Stimulated activated CD4-positive, alpha-beta T cell treated with anti-CD3 and anti-CD28 coated beads, TNF-alpha, amount 100 ng/mL, for 1 hour (primary cell): ENCODE measurements around the gene CPNE6.
A peak's percentile ranks its signal among the peaks of the same experiment; 100 is the strongest.

ENCODE experiments used
- DNase-seq, 3 donors: peaks; one replicate each; pipeline ENCODE4 v3.0.0-alpha.2; 2020; ENCODE audit warnings: low read depth in 3 of 3, low spot score in 1 of 3

Gene CPNE6

DNA sequence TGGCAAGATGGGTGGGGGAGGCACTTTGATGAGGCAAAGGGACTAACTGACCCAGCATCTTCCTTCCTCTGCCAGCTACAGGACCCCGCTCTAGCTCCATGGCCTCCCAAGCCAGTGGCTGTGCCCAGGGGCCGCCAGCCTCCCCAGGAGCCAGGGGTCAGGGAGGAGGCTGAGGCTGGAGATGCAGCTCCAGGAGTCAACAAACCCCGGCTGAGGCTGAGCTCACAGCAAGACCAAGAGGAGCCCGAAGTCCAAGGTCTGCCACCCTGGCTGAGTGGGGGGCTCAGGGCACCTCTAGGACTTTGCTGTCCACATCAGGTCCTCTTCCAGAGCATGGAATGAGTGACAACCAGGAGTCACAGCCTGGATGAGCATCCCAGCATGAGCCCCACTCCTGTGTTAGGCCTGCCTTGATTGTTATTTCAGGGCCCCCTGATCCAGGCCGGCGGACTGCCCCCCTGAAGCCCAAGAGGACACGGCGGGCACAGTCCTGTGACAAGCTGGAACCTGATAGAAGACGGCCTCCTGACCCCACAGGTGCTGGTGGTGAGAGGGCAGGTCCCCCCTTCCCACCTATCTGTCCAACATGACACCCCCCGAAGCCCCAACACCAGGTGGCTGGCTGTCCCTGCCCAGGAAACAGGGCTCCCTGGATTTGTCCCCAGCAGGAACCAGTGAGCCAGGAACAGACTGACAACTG, 2.5 kb upstream of the CPNE6 start:
- DNase-seq: no peak

DNA sequence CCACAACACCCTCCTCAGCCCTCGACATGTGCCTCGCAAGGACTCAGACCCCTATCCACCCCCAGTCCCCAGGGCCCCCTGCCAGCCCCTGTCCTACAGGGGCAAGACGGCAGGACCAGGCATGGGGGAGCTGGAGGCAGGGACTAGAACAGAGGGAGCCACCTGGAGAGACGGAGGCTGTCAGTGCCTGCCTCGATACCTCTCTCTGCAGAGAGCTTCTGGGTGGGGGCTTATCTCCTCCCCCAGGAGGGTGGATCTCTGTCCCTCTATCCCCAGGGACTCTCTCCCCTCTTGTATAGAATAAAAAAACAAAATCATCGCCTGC, 2.0 kb upstream of the CPNE6 start:
- DNase-seq: no peak

DNA sequence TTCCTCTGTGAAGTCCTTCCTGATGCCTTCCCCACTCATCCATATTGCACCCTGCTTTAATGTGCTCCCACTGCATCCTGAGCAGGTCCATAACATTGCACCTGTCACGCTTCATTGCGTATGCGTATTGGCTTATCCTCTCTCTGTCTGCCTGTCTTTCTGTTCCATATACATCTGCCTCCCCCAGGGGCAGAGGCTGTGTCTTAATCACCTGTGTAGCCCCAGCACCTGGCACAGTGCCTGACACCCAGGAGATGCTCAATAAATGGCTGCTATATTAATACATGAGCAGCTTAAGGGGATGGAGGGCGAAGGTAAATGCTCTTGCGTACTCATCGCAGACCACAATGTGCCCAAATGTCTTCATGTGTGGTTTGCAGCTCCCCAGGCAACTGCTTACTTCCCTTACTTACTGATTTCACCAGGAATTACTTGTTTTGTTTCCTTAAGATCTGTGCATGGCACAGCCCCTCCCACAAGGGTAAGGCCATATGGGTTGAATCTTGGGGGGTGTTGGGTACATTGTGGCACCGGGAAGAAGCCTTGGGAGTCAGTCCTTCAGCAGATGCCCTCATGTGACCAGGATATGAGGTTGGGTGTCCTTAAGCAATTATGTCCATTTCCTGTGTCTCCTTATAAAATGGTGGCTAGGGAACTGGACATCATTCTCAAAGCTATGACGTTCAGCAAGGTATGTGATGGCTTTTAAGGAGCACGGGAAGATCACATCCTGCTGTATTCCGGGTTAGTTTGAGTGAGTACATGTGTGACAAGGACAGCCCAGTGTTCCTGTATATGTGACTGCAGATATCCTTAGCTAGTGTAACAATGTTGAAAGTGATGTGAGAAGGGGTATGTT, 848 bp upstream of the CPNE6 start:
- DNase-seq: no peak

DNA sequence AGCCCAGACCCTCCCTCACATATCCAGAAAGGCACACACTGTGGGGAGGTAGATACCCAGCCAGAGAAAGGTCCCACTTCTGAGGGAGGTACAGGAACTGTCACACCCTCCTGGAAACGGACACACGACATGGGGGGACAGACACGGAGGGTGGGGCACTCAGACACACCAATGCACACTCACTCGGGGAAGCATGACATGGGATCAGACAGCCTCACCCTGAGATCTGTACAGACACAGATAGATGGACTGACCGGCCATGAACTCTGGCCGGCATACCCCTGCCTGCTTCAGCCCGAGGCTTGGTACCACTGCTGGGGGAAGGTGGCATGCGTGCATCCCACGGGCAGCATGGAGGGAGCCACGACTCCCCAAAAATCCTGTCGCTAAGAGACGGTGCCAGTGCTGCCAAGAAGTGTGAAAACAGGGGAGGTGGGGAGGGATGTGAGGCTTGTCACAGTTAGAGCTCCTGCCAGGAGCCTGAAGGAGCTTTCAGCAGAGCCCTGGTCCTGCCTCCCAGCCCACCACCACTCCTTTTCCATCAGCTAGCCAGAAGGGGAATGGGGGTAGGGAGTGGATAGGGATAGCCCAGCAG, 571 bp downstream of the CPNE6 start:
- no peak for DNase-seq

DNA sequence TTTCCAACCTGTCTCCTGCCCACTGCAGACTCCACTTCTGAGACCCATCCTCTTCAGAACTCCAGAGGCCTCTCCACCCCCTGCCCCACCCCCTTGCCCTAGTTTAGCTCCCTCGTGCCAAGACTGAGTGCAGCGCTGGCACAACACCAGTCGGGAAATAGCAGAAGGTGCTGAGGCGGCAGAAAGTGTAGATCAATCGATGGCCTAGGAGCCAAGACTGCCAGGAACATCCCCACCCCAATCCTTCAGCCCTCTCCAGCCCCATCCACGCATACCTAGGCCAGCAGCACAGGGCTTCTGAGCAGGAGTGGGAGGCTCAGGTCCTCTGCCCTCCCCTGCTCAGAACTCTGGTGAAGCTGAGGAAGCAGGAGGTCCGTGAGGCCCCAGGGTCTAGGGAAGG, 1.1 kb downstream of the CPNE6 start:
- DNase-seq: no peak

DNA sequence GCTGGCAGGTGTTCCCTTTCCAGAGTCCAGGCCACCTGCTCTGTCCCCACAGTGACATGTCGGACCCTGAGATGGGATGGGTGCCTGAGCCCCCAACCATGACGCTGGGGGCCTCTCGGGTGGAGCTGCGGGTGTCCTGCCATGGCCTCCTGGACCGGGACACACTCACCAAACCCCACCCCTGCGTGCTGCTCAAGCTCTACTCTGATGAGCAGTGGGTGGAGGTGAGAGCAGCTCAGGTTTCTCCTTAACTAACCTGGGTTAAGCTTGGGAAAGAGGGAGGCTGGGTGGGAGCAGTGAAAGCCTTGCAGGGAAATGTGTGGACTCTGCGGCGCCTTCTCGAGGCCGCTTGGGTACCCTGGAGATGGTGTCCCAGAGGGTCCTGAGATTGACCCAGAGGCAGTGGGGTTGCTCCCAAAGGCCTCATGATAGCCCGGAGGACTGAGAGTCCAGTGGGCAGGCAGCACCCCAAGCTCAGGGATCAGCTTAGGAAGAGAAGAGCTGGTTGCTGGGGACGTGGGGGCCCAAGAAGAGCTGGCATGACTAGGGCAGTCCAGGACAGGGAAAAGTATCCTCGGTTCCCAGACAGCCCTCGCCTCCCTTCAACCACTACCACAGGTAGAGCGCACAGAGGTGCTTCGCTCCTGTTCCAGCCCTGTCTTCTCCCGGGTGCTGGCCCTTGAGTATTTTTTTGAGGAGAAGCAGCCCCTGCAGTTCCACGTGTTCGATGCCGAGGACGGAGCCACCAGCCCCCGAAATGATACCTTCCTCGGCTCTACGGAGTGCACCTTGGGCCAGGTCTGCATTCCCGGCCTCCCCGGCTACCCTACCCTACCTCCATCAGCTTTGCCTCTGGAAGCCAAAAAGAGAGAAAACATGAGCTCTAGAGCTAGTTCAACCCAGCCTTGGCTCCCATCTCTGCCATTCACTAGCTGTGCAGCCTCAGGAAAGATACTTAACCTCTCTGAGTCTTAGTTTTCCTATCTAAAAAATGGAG, 1.8 kb downstream of the CPNE6 start:
- no peak for DNase-seq

DNA sequence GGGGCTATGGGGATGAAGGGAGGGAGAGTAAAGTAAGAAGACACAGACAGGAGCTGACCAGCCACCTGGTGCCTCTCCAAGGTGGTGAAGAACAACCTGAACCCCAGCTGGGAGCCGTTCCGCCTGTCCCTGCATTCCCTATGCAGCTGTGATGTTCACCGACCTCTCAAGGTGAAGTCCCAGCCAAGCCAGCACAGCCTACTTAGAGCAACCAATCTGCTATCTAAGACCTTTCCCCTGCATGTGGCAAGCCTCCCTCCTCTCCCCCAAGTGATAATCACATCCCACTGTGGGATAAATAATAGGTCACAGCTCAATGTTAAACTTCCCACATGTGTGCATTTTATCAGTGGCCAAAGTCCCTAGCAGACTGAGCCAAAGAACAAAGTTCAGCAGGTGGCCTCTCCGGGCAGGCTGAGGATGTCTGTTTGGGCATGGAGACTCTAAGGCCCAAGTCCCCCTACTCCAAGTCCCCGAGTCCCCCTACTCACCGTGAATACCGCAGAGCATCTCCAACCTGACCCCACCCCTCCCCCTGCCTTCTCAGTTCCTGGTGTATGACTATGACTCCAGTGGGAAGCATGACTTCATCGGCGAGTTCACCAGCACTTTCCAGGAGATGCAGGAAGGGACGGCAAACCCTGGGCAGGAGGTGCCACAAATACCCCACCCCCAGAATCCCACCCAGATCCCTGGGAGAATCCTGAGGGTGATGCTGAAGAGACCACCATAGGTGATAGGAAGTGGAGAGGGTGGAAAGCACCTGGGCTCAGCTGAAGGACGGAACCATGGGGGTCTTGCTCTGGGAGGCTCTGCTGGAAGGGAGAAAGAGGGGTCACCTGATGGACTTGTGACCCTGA, 3.5 kb downstream of the CPNE6 start:
- DNase-seq: no peak

DNA sequence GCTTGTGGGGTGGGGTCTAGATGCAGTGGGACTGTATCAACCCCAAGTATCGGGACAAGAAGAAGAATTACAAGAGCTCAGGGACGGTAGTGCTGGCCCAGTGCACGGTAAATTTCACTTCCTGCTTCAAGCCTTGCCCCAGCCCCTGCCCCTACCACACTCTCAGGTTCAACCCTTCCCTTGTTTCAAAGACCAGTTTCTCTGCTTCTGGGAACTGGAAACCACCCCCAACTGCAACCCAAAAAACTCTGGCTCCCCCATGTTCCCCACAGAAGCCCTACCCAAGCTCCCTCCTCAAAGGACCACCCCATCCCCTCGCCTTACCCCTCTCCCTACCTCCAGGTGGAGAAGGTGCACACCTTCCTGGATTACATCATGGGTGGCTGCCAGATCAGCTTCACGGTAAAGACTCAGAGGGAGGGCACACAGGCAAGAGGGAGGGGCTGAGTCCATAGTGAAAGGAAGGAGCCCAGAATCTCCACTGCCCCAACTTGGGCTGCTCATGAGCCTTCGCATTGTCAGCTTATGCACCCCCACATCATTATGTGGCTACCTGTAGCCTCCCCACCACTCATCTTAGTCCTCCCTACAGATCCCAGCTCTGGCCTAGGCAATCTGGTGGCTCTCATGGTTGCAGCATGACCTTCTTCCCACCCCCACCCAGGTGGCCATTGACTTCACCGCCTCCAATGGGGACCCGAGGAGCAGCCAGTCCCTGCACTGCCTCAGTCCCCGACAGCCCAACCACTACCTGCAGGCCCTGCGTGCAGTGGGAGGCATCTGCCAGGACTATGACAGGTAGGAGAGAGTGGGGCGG, 4.3 kb downstream of the CPNE6 start:
- no peak for DNase-seq

DNA sequence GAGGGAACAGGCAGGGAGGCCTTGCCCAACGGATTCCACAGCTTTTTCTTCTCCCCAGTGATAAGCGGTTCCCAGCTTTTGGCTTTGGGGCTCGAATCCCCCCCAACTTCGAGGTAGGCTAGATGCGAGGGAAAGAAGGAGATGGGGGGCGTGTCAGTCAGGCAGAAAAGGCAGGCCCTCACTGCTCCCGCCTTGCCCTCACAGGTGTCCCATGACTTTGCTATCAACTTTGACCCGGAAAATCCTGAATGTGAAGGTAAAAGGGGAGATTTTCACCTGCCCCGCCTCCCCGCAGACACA, 4.9 kb downstream of the CPNE6 start:
- DNase-seq: no peak

DNA sequence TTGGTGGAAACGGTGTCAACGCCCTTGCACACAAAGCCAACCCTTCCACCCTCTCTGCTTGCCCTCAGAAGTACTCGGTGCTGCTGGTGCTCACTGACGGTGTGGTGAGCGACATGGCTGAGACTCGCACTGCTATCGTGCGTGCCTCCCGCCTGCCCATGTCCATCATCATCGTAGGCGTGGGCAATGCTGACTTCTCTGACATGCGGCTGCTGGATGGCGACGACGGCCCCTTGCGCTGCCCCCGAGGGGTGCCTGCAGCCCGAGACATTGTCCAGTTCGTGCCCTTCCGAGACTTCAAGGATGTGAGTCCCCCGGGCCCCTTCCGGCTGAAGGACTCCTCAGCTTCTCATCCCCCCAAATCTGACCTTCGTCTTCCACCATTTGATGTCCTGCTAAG, 5.7 kb downstream of the CPNE6 start:
- DNase-seq: no peak

DNA sequence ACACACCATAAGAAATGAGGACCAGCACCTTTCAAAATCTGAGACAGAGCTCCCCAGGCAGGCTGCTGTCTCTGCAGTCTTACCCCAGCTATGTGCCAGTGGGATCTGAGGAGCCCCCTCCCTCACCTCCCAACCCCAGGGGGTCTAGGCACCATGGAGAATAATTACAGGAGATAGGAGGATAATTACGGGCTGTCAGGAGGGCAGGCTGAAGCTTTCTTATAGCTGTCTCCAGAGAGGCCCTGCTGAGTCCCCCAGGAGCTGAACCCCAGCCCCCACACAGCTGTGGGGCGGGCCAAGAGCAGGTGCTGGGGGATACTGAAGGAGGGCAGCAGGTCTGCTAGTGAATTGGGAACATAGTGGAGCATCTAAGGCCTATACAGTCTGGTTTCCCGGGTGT, 6.8 kb downstream of the CPNE6 start:
- no peak for DNase-seq

DNA sequence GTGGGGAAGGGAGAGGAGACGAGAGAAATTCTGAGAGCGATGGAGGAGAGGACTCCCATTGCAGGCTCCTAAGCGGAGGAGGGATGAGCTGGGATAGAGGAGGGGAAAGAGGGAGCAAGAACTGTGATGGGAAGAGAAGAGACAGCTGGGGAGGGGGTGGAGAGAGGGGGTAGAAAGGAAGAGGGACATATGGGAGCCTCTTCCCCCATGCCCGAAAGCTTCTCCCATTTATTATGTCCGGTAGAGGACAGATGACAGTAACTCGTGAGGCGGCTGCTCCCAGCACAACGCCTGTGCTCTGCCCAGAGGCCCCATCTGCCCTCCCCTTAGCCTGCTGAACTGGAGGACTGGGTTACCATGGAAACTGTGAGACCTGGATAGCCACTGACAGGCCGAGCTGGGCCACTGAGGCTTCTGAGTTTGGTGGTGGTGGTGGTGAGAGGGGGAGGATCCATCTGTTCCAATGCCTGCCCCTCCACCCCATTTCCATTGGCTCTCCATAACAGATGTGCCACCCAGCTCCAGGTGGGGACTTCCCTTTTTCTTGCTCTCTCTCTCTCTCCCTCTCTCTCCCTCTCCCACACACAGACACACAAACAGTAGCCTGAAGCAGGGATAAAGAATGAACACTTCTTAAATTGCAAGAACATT, 8.3 kb downstream of the CPNE6 start:
- no peak for DNase-seq

DNA sequence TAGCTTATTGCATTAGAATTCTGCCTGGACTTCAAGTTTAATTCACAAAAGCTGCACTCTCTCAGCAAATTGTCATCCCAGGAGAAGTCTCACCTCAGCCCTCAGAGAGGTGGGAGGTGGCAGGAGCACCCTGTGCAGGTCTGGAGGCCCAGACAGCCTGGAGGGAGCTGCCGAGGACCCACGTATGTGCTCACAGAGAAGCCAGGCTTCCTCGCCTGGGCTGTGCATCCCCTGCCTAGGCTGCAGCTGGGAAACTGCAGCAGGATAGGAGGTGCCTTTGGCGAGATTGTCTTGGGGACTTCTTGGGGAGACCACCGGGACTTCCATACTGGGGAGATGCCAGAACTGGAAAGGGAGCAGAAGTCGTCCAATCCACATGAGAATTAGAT, 8.8 kb downstream of the CPNE6 start:
- no peak for DNase-seq

DNA sequence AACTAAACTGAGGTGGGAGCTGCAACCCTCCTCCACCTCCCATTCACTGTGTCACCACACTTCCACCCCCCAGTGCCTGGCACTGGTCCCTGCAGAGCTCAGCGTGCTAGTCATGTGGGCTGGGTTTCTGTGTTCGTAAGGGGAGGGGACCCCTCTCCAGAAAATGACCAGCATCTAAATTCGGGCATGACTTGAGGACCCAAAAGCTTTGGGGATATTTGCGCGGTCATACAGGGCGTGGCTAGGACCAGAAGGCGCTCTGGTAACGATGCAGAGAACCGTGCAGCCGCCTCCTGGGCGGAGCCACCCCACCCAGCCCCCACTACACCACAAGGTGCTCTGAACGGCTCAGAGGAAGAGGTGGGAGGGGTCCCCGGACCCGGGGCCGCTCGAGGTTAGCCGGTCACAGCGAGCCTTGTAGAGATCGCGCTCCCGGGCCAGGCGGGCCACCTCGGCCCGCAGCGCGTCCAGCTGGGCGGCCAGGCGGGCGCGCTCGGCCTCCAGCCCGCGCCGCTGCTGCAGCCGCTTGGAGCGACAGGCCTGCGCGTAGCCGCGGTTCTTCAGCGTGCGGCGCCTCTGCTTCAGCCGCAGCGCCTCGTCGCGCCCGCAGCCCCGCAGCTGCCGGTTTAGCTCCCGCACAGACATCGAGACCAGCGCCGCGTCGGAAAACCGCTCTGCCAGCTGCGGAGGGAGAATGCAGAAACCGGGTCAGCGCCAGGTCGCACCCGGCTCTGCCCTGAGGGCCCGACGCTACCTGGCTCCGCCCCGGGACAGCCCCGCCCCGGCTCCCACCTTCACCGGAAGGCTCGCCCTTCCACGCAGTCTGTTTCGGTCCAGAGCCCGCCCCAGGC, 9.8 kb downstream of the CPNE6 start:
- peak in 2 of 3 donors; percentile 30 to 54 for DNase-seq

DNA sequence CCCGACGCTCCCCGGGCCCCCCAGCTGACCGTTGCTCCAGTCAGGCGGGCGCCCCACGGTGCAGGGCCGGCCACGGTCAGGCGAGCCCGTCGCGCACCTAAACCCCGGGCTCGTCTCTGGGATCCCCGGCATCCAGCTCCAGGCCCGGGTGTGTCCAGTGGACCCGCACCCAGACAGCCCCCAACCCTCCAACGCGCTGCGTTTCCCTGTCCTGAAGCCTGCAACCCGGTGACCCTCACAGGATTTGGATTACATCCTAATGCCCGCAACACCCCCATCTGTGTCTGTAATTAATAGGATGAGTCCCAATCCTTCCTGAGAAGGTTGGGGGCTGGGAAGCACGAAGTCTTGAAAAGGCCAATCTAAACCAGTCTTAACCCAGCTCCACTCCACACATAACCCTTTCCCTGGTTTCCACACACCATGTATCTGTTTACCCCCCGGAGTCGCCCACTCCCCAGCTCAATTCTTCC, 10.4 kb downstream of the CPNE6 start:
- no peak for DNase-seq

DNA sequence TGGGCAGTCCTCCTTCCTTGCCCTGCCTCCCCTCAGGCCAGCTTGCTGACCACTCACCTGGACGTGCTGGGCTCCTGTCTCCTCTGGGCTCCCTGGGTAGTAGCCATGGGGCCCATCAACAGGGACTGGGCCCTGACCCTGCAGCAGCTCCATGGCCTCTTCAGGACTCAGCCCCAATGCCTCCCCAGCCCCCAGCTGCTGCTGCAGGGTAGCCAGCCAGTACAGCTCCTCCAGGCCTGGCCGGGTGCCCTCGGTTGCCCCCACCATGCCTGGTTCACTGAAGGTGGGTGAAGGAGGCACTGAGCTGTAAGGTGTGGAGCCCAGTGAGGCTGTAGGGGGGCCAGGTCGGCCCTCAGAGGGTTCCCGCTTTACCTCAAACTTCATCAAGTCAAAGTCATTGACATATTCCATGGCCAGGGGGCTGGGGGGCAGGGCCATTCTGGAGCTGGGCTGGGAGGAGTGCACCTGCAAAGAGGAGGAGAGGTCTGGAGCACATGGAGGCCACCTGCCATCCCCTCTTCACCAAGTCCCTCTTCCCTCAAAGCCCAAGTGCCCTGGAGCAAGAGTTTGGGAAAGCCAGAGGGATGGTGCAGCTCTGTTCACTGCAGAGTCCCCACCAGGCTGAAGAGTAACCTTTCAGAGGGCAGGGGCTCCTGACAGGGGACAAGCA, 11.2 kb downstream of the CPNE6 start:
- DNase-seq: no peak

DNA sequence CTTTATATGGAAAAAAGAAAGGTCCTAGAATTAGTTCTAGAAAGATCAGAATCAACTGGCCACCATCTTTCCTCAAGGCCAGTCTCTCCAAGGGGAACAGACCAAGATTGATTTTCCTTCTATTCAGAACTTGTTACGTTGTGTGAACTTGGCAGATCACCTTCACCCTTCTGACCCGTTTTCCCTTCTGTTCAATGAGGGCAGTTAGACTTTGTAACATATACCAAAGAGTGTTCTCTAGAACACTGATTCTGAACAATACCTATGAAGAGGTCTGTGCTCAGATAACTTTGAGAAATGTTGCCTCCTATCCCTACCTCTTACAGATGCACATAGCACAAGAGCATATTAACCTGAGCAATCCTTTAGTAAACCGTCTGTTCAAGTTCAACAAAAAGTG, 12.1 kb downstream of the CPNE6 start:
- no peak for DNase-seq

DNA sequence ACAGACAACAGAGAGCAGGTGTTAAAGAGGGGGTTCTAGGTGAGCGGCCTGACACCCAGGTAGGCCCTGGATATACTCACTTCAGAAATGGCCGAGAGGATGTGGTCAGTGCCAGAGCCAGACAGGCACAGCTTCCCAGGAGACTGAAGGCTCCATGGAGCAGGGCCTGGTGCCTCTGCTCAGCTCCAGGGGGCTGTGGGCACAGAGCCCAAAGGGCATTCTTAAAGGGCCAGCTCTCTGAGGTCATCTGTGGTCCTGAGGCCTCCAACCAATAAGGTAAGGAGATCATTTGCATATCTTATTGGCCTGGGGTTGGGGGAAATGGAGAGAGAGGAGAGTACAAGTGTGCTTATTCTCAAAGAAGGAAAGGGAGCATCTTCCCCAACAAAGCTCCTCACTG, 13.1 kb downstream of the CPNE6 start:
- DNase-seq: no peak
